GM12878 (cell line): ENCODE measurements around the gene TMEM18. TPM values are rescaled to one million over a fixed set of nuclear protein-coding genes. Genes with fewer than 3 reads are reported as not detected.

Source experiments
- BCL11A ChIP-seq: IDR thresholded peaks from 2 replicates; pipeline ENCODE4 v1.6.1; 2011; ENCODE audit warnings: low read depth, low read length
- BHLHE40 ChIP-seq, 2 experiments: fragments of 450-650 bp in 1 of 2; IDR thresholded peaks; 2 replicates each; pipeline ENCODE4 v1.6.1; 2011 to 2017; ENCODE audit warnings: low read depth in 2 of 2, borderline replicate concordance in 1 of 2, improper control_type of control experiment in 1 of 2, low read length in 1 of 2, mild to moderate bottlenecking in 1 of 2
- CBFB ChIP-seq: IDR thresholded peaks from 2 replicates; pipeline ENCODE4 v1.6.1; 2016; ENCODE audit warnings: antibody characterized with exemption, low read depth
- CEBPB ChIP-seq, 2 experiments: fragments of 150-350 bp in 1 of 2; IDR thresholded peaks; 2 replicates each; pipeline ENCODE4 v1.6.1; 2012 to 2014; ENCODE audit warnings: low read depth in 2 of 2, low read length in 2 of 2, borderline replicate concordance in 1 of 2, inconsistent platforms in 1 of 2
- CREB1 ChIP-seq: IDR thresholded peaks from 2 replicates; pipeline ENCODE4 v1.6.1; 2012; ENCODE audit warnings: low read depth, mild to moderate bottlenecking, inconsistent platforms
- DPF2 ChIP-seq: fragments of 450-650 bp; IDR thresholded peaks from 2 replicates; pipeline ENCODE4 v1.6.1; 2017; ENCODE audit warnings: mild to moderate bottlenecking
- ESRRA ChIP-seq: IDR thresholded peaks from 2 replicates; pipeline ENCODE4 v1.6.1; 2012; ENCODE audit warnings: mild to moderate bottlenecking, low read length, improper control_type of control experiment
- ETV6 ChIP-seq, 2 experiments: fragments of 450-650 bp in 1 of 2; IDR thresholded peaks in 1 of 2; conservative IDR thresholded peaks in 1 of 2; 2 replicates each; pipeline ENCODE4 v1.6.1; 2014; ENCODE audit warnings: antibody characterized with exemption in 1 of 2, borderline replicate concordance in 1 of 2, low read depth in 1 of 2, mild to moderate bottlenecking in 1 of 2, moderate library complexity in 1 of 2
- JUNB ChIP-seq: IDR thresholded peaks from 2 replicates; pipeline ENCODE4 v1.6.1; 2016; ENCODE audit warnings: antibody characterized with exemption, mild to moderate bottlenecking
- MEF2B ChIP-seq: fragments of 450-650 bp; IDR thresholded peaks from 2 replicates; pipeline ENCODE4 v1.6.1; 2018; ENCODE audit warnings: mild to moderate bottlenecking, moderate library complexity; ENCODE audit not compliant: partially characterized antibody, poor library complexity, severe bottlenecking
- MYC ChIP-seq: IDR thresholded peaks from 2 replicates; pipeline ENCODE4 v1.6.1; 2011; ENCODE audit warnings: mild to moderate bottlenecking, low read length, moderate library complexity, inconsistent platforms; ENCODE audit not compliant: insufficient read depth, insufficient replicate concordance, insufficient read length, severe bottlenecking
- PAX8 ChIP-seq: fragments of 450-650 bp; IDR thresholded peaks from 2 replicates; pipeline ENCODE4 v1.6.1; 2017; ENCODE audit warnings: mild to moderate bottlenecking, moderate library complexity
- POU2F2 ChIP-seq: IDR thresholded peaks from 3 replicates; pipeline ENCODE4 v1.6.1; 2011; ENCODE audit warnings: low read depth, mild to moderate bottlenecking, low read length, borderline replicate concordance
- RBBP5 ChIP-seq: fragments of 200-600 bp; sonication (generic); conservative IDR thresholded peaks from 2 replicates; pipeline ENCODE4 v1.6.1; 2016
- RUNX3 ChIP-seq: IDR thresholded peaks from 2 replicates; pipeline ENCODE4 v1.6.1; 2012; ENCODE audit warnings: low read length, inconsistent platforms
- SREBF1 ChIP-seq: IDR thresholded peaks from 2 replicates; pipeline ENCODE4 v1.6.1; 2012; ENCODE audit warnings: mild to moderate bottlenecking, low read length
- TCF3 ChIP-seq: IDR thresholded peaks from 2 replicates; pipeline ENCODE4 v1.6.1; 2012; ENCODE audit warnings: low read depth, mild to moderate bottlenecking, low read length, borderline replicate concordance; ENCODE audit not compliant: insufficient read depth
- YBX1 ChIP-seq: fragments of 450-650 bp; IDR thresholded peaks from 2 replicates; pipeline ENCODE4 v1.6.1; 2016; ENCODE audit warnings: antibody characterized with exemption
- YY1 ChIP-seq: IDR thresholded peaks from 2 replicates; pipeline ENCODE4 v1.6.1; 2011; ENCODE audit warnings: low read depth, mild to moderate bottlenecking, low read length
- polyA plus RNA-seq, 11 experiments: library from polyadenylated mRNA; depleted of rRNA in 4 of 11; unstranded in 6 of 11; stranded (reverse) in 5 of 11; fragments of >200 nt; fragmentation: Nextera tagmentation in 4 of 11; fragmentation: Illumina TruSeq in 1 of 11; extraction: Ambion mirVana in 4 of 11; extraction: Trizol in 1 of 11; gene quantifications; 1 replicate in 1 of 11; 2 replicates in 10 of 11; pipeline versions ENCODE4 v1.2.1 to v1.2.3, GENCODE V29; 2011 to 2016; ENCODE audit warnings: inconsistent platforms in 2 of 11, missing spikeins in 2 of 11, low read depth in 1 of 11
- total RNA-seq, 4 experiments: library from RNA; depleted of rRNA in 3 of 4; stranded (reverse); fragments of >200 nt in 3 of 4; fragmentation: Illumina TruSeq in 1 of 4; extraction: Trizol in 1 of 4; gene quantifications; 2 replicates each; pipeline versions ENCODE4 v1.2.1 to v1.2.3, GENCODE V29; 2013 to 2021
- TF ChIP-seq, protein P1 (sequence below), 3 experiments: IDR thresholded peaks in 2 of 3; conservative IDR thresholded peaks in 1 of 3; 2 replicates each; pipeline ENCODE4 v1.5.1; 2011; ENCODE audit warnings: low read depth in 3 of 3, low read length in 3 of 3, mild to moderate bottlenecking in 3 of 3, control low read depth in 2 of 3, moderate library complexity in 2 of 3, inconsistent platforms in 1 of 3, mixed read lengths in 1 of 3; ENCODE audit not compliant: control insufficient read depth in 2 of 3, insufficient read depth in 1 of 3; ENCODE audit errors: extremely low read depth in 1 of 3
- TF ChIP-seq, protein P2 (sequence below): fragments of 150-350 bp; IDR thresholded peaks from 2 replicates; pipeline ENCODE4 v1.6.1; 2016; ENCODE audit warnings: low read depth, low read length
- TF ChIP-seq, protein P3 (sequence below): IDR thresholded peaks from 2 replicates; pipeline ENCODE4 v1.6.1; 2012; ENCODE audit warnings: low read depth, low read length, improper control_type of control experiment

The TMEM18 gene
- total and polyA plus RNA-seq, 10 of the 15 experiments (the other 5 are each of a cell fraction or from before 2014, with no cell fraction given) = 11.2 to 56.3 (median 26.0) TPM

GRCh38 chr2:714005-714741 lies 37.0 kb upstream of the TMEM18 start (continued):
- TF ChIP-seq, protein P1, sequence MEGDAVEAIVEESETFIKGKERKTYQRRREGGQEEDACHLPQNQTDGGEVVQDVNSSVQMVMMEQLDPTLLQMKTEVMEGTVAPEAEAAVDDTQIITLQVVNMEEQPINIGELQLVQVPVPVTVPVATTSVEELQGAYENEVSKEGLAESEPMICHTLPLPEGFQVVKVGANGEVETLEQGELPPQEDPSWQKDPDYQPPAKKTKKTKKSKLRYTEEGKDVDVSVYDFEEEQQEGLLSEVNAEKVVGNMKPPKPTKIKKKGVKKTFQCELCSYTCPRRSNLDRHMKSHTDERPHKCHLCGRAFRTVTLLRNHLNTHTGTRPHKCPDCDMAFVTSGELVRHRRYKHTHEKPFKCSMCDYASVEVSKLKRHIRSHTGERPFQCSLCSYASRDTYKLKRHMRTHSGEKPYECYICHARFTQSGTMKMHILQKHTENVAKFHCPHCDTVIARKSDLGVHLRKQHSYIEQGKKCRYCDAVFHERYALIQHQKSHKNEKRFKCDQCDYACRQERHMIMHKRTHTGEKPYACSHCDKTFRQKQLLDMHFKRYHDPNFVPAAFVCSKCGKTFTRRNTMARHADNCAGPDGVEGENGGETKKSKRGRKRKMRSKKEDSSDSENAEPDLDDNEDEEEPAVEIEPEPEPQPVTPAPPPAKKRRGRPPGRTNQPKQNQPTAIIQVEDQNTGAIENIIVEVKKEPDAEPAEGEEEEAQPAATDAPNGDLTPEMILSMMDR (IDR thresholded peaks at IDR 0.05 in 2 of 3, conservative IDR thresholded peaks at IDR 0.05 in 1 of 3; ENCODE audit: control insufficient read depth in 2 of 3, extremely low read depth in 1 of 3, insufficient read depth in 1 of 3, low read depth in 3 of 3, low read length in 3 of 3) = peak; percentile 81 to 84 (median 83)
- TF ChIP-seq ESRRA (no peak), ETV6 (conservative IDR thresholded peaks at IDR 0.05 in 1 of 2, IDR thresholded peaks at IDR 0.05 in 1 of 2; ENCODE audit: borderline replicate concordance in 1 of 2, low read depth in 1 of 2) (peak in 1 of 2 experiments; percentile 42; a peak in 1 of 4 replicates), JUNB (no peak), RBBP5 (no peak), TCF3 (peak; percentile 33; the same call in 1 of the 2 replicates), CEBPB (IDR thresholded peaks at IDR 0.05; ENCODE audit: borderline replicate concordance in 1 of 2, low read depth in 2 of 2, low read length in 2 of 2) (no peak), BHLHE40 (IDR thresholded peaks at IDR 0.05; ENCODE audit: borderline replicate concordance in 1 of 2, low read depth in 2 of 2, low read length in 1 of 2) (peak; percentile 19 to 27; a peak in 2 of 4 replicates), RUNX3 (peak; percentile 90), DPF2 (peak; percentile 53; the same call in 1 of the 2 replicates), MYC (no peak), POU2F2 (peak; percentile 25; the same call in 1 of the 3 replicates), MEF2B (peak; percentile 73), YBX1 (no peak), BCL11A (peak; percentile 54; the same call in 1 of the 2 replicates), CREB1 (no peak), PAX8 (no peak), YY1 (peak; percentile 73; the same call in 1 of the 2 replicates), SREBF1 (no peak), CBFB (0 out of 2 replicates have a peak, but pooled peaks have one; percentile 35)
- TF ChIP-seq, protein P2, sequence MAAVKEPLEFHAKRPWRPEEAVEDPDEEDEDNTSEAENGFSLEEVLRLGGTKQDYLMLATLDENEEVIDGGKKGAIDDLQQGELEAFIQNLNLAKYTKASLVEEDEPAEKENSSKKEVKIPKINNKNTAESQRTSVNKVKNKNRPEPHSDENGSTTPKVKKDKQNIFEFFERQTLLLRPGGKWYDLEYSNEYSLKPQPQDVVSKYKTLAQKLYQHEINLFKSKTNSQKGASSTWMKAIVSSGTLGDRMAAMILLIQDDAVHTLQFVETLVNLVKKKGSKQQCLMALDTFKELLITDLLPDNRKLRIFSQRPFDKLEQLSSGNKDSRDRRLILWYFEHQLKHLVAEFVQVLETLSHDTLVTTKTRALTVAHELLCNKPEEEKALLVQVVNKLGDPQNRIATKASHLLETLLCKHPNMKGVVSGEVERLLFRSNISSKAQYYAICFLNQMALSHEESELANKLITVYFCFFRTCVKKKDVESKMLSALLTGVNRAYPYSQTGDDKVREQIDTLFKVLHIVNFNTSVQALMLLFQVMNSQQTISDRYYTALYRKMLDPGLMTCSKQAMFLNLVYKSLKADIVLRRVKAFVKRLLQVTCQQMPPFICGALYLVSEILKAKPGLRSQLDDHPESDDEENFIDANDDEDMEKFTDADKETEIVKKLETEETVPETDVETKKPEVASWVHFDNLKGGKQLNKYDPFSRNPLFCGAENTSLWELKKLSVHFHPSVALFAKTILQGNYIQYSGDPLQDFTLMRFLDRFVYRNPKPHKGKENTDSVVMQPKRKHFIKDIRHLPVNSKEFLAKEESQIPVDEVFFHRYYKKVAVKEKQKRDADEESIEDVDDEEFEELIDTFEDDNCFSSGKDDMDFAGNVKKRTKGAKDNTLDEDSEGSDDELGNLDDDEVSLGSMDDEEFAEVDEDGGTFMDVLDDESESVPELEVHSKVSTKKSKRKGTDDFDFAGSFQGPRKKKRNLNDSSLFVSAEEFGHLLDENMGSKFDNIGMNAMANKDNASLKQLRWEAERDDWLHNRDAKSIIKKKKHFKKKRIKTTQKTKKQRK = no peak
- TF ChIP-seq, protein P3, sequence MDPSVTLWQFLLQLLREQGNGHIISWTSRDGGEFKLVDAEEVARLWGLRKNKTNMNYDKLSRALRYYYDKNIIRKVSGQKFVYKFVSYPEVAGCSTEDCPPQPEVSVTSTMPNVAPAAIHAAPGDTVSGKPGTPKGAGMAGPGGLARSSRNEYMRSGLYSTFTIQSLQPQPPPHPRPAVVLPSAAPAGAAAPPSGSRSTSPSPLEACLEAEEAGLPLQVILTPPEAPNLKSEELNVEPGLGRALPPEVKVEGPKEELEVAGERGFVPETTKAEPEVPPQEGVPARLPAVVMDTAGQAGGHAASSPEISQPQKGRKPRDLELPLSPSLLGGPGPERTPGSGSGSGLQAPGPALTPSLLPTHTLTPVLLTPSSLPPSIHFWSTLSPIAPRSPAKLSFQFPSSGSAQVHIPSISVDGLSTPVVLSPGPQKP = 0 out of 2 replicates have a peak, but pooled peaks have one; percentile 23
